WERI-Rb-1 (cell line): ENCODE results near the gene SVIL.

Source experiments
- DNase-seq: peaks from one replicate; pipeline ENCODE4 v3.0.0-alpha.2; 2020
- H3K27ac ChIP-seq: fragments of 250-450 bp; sonication (Bioruptor Pico); 2 replicates; pipeline ENCODE4 v1.5.1; 2020; ENCODE audit warnings: mild to moderate bottlenecking, moderate library complexity
- H3K27me3 ChIP-seq: fragments of 250-450 bp; sonication (Bioruptor Pico); 2 replicates; pipeline ENCODE4 v1.5.1; 2021; ENCODE audit warnings: mild to moderate bottlenecking, low read depth, moderate library complexity; ENCODE audit not compliant: insufficient read depth, severe bottlenecking
- H3K36me3 ChIP-seq: fragments of 250-450 bp; sonication (Bioruptor Pico); 2 replicates; pipeline ENCODE4 v1.5.1; 2020; ENCODE audit warnings: mild to moderate bottlenecking, moderate library complexity
- H3K4me3 ChIP-seq: 2 replicates; pipeline ENCODE4 v1.5.1; 2011; ENCODE audit warnings: low read depth, mild to moderate bottlenecking, control low read depth, low read length
- H3K9me3 ChIP-seq: fragments of 250-450 bp; sonication (Bioruptor Pico); 2 replicates; pipeline ENCODE4 v1.5.1; 2021; ENCODE audit warnings: mild to moderate bottlenecking, moderate library complexity; ENCODE audit not compliant: severe bottlenecking
- TF ChIP-seq, protein P1 (sequence below): IDR thresholded peaks from 2 replicates; pipeline ENCODE4 v1.5.1; 2011; ENCODE audit warnings: low read depth, mild to moderate bottlenecking, control low read depth, inconsistent platforms, low read length

The SVIL gene

DNA sequence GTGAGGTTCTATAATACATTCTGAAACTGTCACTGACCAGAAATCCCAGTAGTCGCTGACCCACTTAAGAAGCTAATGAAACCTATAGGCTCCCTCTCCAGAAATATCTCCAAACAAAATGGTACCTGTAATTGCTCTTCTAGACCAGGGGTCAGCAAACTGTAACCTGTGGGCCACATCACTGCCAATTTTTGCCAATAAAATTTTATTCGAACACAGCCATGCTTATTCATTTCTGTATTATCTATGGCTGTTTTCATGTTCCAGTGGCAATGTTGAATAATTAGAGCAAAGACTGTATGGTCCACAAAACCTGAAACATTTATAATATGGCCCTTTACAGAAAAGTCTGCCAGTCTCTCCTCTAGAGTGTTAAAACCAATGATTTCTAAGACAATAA lies 37.2 kb upstream of the SVIL start:
- H3K27ac ChIP-seq: no peak overlapping the region

DNA sequence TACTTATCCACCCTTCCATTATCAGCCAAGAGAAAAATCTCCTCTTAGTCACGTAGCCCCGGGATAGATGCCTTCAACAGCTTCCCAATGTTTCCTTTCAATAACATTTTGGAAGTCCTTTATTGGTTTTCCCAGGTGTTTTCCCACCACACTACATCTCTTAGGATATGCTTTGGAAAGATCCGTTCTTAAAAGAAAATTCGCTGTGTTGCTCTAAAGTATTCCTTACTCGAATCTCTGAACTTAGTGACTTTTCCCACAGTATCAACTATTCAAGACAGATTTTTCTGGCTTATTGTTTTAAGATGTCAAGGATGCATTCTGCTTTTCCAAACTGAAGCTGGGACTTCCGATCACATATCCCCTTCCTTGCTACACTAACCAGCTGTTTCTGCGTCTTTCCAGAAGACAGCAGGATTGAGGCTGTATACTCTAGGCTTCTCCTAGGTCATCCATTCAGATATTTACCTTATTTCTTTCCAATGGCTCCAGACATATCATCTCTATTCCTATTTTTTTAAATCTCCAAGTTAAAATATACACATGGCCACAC lies 36.5 kb upstream of the SVIL start:
- no peaks in the 10 kb centered on the region for H3K36me3 ChIP-seq
- TF ChIP-seq, protein P1, sequence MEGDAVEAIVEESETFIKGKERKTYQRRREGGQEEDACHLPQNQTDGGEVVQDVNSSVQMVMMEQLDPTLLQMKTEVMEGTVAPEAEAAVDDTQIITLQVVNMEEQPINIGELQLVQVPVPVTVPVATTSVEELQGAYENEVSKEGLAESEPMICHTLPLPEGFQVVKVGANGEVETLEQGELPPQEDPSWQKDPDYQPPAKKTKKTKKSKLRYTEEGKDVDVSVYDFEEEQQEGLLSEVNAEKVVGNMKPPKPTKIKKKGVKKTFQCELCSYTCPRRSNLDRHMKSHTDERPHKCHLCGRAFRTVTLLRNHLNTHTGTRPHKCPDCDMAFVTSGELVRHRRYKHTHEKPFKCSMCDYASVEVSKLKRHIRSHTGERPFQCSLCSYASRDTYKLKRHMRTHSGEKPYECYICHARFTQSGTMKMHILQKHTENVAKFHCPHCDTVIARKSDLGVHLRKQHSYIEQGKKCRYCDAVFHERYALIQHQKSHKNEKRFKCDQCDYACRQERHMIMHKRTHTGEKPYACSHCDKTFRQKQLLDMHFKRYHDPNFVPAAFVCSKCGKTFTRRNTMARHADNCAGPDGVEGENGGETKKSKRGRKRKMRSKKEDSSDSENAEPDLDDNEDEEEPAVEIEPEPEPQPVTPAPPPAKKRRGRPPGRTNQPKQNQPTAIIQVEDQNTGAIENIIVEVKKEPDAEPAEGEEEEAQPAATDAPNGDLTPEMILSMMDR: no peak
- no peaks in the 10 kb centered on the region for H3K27me3 ChIP-seq
- no peak overlapping the region for H3K4me3 ChIP-seq
- H3K27ac ChIP-seq: no peak overlapping the region
- no peak for DNase-seq
- no peaks in the 10 kb centered on the region for H3K9me3 ChIP-seq

More for the DNA sequence above, 37.2 kb upstream of the SVIL start:
- no peaks in the 10 kb centered on the region for H3K9me3 ChIP-seq
- H3K4me3 ChIP-seq: no peak overlapping the region
- no peak for DNase-seq
- H3K36me3 ChIP-seq: no peaks in the 10 kb centered on the region
- TF ChIP-seq, protein P1: no peak
- no peaks in the 10 kb centered on the region for H3K27me3 ChIP-seq

DNA sequence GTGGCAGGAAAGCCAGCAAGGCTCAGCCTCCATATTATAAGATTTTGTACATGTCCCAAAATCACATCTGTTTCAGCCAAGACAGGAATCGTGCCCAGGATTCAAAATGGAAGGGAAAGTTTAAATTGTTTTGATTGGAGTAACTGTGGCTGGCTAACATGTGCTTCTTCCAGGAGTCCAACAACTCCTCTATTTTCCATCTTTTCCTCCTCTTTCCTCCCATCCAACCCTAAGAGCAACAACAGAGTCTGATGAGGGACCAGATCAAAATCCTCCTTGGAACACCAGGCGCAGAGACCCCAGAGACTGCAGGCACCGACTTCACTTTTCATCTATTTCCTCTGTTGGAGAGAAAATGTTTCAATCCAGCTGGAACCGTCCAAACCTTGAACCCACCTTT lies 36.0 kb upstream of the SVIL start:
- Histone ChIP-seq H3K27ac (no peak overlapping the region), H3K9me3 (no peaks in the 10 kb centered on the region), H3K27me3 (no peaks in the 10 kb centered on the region), H3K4me3 (no peak overlapping the region), H3K36me3 (no peaks in the 10 kb centered on the region)
- no peak for DNase-seq
- TF ChIP-seq, protein P1: no peak

DNA sequence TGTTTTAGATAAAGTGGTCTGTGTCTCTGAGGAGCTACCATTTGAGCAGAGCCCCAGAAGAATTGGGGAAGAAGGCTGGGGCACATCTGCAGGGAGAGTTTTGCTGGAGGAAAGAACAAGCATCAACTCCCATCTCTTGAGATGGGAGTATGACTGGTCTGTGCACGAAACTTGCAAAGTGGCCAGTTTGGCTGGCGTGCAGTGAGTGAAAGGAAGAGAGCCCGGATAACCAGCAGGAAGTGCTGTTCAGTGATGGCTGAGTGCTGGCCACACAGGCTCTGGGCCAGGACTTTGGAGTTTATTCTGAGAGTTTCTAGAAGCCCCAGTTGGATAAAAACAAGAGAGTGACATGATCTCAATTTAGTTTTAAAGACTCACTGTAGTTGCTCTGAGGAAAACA lies 34.4 kb upstream of the SVIL start:
- no peaks in the 10 kb centered on the region for H3K9me3 ChIP-seq
- TF ChIP-seq, protein P1: no peak
- H3K27ac ChIP-seq: no peak overlapping the region
- H3K36me3 ChIP-seq: no peaks in the 10 kb centered on the region
- H3K27me3 ChIP-seq: no peaks in the 10 kb centered on the region
- DNase-seq: no peak
- H3K4me3 ChIP-seq: no peak overlapping the region

DNA sequence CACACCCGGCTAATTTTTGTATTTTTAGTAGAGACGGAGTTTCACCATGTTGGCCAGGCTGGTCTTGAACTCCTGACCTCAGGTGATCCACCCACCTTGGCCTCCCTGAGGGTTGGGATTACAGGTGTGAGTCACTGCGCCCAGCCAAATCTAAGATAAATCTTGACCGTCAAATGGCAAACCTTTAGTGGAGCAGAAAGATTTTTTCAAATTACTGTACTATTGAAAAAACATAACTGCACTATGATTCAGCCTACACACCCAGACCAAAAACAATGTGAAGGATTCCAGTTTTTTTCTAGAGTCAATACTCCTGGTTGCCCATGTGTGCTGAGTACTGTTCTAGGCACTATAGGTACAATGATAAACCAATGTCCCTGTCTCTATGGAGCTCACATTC lies 33.9 kb upstream of the SVIL start:
- H3K36me3 ChIP-seq: no peaks in the 10 kb centered on the region
- TF ChIP-seq, protein P1: no peak
- no peaks in the 10 kb centered on the region for H3K27me3 ChIP-seq
- H3K9me3 ChIP-seq: no peaks in the 10 kb centered on the region
- DNase-seq: no peak
- H3K27ac ChIP-seq: no peak overlapping the region
- H3K4me3 ChIP-seq: no peak overlapping the region

DNA sequence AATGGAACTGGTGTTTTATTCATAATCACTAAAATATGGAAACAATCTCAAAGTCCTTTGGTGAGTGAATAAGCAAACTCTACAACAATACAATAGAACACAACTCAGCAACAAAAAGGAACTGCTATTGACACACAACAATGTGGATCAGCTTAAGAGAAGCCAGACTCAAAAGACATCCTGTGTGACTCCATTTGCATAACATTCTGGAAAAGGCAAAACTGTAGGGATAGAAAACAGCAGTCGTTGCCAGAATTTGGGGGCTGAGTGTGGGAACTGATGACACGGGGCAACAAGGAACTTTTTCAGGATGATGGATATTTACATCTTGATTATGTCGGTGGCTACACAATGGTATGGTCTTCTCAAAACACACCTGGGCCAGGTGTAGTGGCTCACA lies 32.4 kb upstream of the SVIL start:
- Histone ChIP-seq H3K36me3 (no peaks in the 10 kb centered on the region), H3K9me3 (no peaks in the 10 kb centered on the region), H3K27me3 (no peaks in the 10 kb centered on the region), H3K4me3 (no peak overlapping the region), H3K27ac (no peak overlapping the region)
- TF ChIP-seq, protein P1: no peak
- no peak for DNase-seq
